Measurements from ENCODE around the gene CFHR4. TPM values are rescaled to one million over a fixed set of nuclear protein-coding genes. Genes with fewer than 3 reads are reported as not detected.
"Not testable (repeated sequence)": the region's sequence is repeated elsewhere in the genome, so short reads cannot be mapped to it uniquely, and the experiment has no call there.

The CFHR4 gene
- not detected for polyA plus RNA-seq (2013, experiment 1 of 2; ENCODE audit: insufficient read length)
- polyA plus RNA-seq (2013, experiment 2 of 2; ENCODE audit: insufficient read length) = not detected

DNA sequence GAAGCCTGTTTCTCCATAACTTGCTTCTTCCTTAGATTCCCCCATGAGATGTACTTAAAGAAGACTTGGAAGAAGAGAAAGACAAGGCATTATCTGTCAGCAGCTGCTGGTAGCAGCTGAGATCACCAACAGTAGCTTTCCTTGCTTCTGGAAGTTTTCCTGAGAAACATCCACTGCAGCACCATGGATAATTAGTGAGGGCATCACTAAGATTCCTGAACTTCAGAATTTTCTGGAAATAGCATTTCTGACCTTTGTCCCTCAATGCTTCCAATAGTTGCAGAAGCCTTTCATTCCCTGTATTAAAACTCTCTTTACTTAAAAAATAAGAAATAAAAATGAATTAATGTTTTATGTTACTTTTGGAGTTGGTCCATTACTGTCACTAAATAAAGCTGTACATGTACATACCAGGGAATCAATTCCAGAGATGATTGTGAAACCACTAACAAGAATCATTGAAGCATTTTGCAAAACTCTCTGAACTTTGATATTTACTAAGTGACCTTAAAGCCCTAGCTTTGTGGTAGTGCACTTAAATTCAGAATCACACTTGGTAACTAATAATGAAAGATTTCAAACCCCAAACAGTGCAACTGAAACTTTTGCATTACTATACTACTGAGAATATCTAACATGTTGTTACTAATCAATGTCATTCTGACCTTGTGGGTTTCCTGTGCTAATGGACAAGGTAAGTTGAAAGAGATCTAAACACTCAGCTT is at the start of gene CFHR4:
Gene CFHR4 (plus strand): TSS at position 538 of the 725 bp plus-strand sequence. CDS start 99 bp downstream, at position 637.
- DNase-seq = peak; percentile 28

- not testable (repeated sequence) for DNase-seq
Observed at GRCh38 chr1:196849613-196850492, 38.0 kb upstream of the CFHR4 start.

DNA sequence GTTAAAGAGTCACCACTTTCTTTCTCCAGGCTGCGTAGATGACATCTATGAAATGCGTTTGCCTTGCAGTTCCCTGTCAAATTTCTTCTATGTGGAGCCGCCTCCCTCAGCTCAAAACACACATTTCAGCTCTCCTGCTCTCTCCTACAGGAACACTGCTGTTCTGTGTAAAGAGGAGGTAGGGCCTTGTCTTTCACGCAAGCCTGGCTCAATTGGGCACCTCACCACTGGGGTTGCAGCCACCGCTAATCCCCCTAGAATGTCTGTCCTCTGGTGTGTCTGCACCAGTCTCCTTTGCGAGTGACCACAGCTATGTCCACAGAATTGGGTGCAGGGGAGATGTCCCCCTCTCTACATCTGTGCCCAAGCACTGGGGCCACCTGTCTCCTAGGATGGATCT is 31.8 kb upstream of the CFHR4 start:
- DNase-seq = no peak

- DNase-seq = no peak
Observed at GRCh38 chr1:196857188-196857587, 30.7 kb upstream of the CFHR4 start.

- no peak for DNase-seq
Observed at GRCh38 chr1:196858811-196859210, 29.0 kb upstream of the CFHR4 start.

DNA sequence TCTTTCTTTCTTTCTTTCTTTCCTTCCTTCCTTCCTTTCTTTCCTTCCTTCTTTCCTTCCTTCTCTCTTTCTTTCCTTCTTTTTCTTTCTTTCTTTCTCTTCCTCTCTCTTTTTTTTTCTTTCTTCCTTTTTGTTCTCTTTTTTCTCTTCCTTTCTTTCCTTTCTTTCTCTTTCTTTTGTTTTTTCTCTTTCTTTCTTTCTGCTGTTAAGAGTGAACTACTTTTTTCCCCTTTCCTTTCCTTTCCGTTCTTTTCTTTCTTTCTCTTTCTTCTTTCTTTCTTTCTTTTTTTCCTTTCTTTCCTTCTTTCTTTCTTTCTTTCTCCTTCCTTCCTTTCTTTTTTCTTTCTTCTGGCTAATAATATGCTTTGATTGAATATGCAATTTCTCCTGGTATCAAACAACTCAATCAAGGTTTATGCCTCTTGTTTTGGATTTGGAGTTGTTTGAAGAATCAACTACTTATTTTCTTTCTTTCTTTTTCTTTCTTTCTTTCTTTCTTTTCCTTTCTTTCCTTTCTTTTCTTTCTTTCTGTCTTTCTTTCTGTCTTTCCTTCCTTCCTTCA is 27.4 kb upstream of the CFHR4 start:
- no peak for DNase-seq

GRCh38 chr1:196861429-196861828 is 26.4 kb upstream of the CFHR4 start:
- no peak for DNase-seq

DNA sequence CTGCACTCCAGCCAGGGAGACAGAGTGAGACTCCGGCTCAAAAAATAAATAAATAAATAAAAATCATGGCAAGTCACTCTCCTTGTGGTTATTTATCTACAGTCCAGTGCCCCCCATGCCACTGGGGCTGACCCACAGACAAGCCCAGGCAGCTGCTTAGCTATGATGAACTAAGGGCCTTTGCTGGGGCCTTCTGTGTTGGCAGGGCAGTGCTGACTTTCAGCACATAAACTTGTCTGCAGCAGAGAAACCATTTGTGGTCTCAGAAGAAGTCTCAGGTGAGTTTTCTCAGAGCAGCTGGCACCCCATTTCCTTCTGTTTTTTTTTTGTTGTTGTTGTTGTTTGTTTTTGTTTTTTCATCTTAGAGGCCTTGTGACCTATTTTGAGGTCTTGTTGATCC is 20.9 kb upstream of the CFHR4 start:
- DNase-seq = no peak

GRCh38 chr1:196873385-196873784 is 14.5 kb upstream of the CFHR4 start:
- no peak for DNase-seq

- DNase-seq = no peak
Observed at GRCh38 chr1:196875935-196876334, 11.9 kb upstream of the CFHR4 start.

DNA sequence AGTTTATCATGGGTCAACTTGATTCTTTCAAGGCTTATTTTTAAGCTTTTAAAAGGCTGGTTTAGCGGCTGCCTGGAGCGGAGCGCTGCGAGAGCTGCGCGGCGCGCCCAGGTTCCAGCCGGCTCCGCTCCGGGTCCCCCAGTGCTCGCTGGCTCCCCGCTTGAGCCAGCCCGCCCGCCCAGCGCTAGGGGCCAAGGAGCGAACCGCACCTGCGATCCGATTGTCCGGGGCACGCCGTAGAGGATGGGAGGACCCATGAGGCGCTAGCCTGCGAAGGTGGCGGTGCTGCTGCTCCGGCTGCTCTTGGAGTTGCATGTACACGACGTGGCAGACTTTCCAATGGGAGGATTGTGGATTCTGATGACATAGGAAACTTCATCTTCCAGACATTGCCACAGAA is 9.9 kb upstream of the CFHR4 start:
- peak; percentile 25 for DNase-seq

GRCh38 chr1:196886560-196886959 is 1.3 kb upstream of the CFHR4 start:
- not testable (repeated sequence) for DNase-seq

DNA sequence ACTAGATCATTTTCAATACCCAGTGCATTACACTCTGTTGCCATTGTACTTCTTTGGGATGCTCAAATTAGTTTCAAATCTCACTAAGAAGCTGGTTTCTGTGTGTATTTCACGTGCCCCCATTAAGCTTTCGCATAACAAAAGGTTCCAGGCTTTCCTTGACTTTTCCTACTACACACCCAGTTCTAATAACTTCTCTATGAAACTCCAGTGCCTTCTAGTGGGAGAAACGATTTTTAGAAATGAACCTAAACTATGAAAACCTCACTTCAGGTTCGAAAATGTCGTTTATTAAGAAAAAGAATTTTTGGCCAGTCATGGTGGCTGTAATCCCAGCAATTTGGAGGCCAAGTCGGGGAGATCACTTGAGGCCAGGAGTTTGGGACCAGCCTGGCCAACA is 2.8 kb downstream of the CFHR4 start:
- DNase-seq = no peak

GRCh38 chr1:196891251-196891650 is 3.4 kb downstream of the CFHR4 start:
- no peak for DNase-seq

DNA sequence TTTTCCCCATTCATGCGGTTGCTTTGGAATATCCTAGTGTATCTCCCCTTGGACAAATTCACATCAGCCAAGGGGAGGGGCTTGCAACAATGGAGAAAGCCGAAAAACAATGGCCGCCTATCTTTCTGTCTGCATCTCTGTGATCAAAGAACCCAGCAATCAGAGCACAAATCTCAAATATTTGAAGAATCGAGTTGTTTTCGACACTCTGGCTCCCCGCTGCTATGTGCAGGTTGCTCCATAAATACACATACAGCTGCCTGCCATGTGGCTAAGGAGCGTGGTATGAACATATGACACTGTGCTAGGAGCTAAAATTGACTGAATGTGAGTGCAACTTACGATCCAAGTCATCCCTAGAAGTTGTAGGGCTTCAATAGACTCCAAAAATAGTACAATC is 8.5 kb downstream of the CFHR4 start:
- DNase-seq = no peak

- no peak for DNase-seq
Observed at GRCh38 chr1:196897158-196897828, 9.4 kb downstream of the CFHR4 start.

DNA sequence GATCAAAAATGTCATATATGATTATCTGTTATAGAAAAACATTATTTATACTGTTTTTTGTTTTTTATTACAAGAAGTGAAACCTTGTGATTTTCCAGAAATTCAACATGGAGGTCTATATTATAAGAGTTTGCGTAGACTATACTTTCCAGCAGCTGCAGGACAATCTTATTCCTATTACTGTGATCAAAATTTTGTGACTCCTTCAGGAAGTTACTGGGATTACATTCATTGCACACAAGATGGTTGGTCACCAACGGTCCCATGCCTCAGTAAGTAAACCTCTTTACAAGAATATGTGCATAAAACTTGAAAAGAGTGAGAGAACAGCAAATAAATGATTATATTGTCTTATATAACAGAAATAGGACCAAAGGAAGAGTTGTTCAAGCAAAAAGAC is 14.5 kb downstream of the CFHR4 start:
- no peak for DNase-seq

DNA sequence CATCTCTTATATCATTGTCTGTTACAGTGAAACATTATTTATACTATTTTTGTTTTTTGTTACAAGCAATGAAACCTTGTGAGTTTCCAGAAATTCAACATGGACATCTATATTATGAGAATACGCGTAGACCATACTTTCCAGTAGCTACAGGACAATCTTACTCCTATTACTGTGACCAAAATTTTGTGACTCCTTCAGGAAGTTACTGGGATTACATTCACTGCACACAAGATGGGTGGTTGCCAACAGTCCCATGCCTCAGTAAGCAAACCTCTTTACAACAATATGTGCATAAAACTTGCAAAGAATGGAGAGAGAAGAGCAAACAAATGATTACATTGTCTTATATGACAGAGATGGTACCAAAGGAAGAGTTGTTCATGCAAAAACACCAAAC is 22.4 kb downstream of the CFHR4 start:
- no peak for DNase-seq

DNA sequence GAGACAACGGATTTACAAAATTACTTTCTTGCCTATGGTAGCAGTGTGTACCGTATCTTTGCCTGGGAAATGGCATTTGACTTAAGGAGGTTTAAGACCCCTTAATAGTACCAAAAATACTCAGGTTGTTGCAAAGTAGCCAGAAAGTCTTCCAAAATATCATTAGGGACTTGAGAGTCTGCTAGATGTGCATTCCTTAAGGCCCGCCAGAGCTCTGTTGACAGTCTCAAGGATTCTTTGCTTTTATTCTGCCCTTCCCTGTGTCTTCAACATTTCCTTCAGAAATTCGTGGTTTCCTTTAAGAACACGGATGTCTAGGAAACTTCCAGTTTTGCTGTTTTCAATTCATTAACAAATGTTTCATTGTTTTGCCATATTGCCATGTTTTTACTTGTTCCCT is 24.4 kb downstream of the CFHR4 start:
- DNase-seq = not testable (repeated sequence)

DNA sequence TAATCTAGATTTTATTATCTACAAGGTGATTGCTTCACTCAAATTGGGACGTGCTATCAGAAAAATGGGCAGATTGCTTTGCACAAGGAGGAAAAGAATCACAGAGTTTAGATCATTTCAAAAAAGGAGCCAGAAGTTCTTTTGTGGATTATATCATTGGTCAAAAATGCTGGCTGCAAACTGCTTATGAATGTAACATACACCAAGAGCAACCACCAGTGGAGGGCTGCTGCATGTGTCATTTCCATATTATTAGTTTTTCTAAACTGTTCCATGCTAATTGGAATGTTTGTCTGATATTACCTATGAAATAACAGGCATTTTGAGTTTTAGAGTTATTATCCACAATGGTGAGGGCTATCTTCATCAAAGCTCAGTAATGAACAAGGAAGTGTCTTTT is 39.0 kb downstream of the CFHR4 start:
- peak; percentile 27 for DNase-seq

DNA sequence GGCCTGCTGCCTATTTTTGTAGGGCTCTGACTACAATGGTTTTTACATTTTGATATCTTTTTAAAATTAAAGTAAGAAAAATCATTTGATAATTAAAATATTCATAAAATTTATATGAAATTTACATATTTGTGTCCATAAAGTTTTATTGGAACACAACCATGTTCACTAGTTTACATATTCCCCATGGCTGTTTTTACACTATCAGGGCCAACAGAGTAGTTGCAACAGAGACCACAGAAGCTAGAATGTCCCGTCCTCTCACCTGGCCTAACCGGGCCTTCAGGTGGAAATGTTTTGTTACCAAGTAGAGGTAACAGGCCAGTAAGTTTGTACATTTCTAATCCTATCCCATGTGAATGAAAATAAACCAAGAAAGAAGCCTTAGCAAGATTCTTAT is 45.0 kb downstream of the CFHR4 start:
- DNase-seq = not testable (repeated sequence)

GRCh38 chr1:196933531-196934189 is 45.8 kb downstream of the CFHR4 start:
- no peak for DNase-seq
